Uterus (tissue), 4 donors: ENCODE measurements around the gene PTPRF. TPM values are rescaled to one million over a fixed set of nuclear protein-coding genes. Genes with fewer than 3 reads are reported as not detected.
A peak's percentile ranks its signal among the peaks of the same experiment; 100 is the strongest.

Source experiments
- DNase-seq, 2 donors: peaks; one replicate each; pipeline ENCODE4 v3.0.0-alpha.2; 2019 to 2020
- H3K27ac ChIP-seq, 2 donors: fragments of 200-600 bp; sonication (generic); 1 replicate in 1 of 2; 2 replicates in 1 of 2; pipeline ENCODE4 v1.5.1; 2016 to 2018
- H3K27me3 ChIP-seq, 2 donors: fragments of 200-600 bp; sonication (generic); one replicate each; pipeline ENCODE4 v1.5.1; 2018 to 2019; ENCODE audit warnings: control low read depth in 1 of 2
- H3K36me3 ChIP-seq, 2 donors: fragments of 200-600 bp; sonication (generic); one replicate each; pipeline ENCODE4 v1.5.1; 2019; ENCODE audit warnings: control low read depth in 1 of 2
- H3K4me1 ChIP-seq, 2 donors: fragments of 200-600 bp; sonication (generic); one replicate each; pipeline ENCODE4 v1.5.1; 2018 to 2019; ENCODE audit warnings: control low read depth in 1 of 2
- H3K4me3 ChIP-seq, 2 donors: fragments of 200-600 bp; sonication (generic); 1 replicate in 1 of 2; 2 replicates in 1 of 2; pipeline ENCODE4 v1.5.1; 2018 to 2019; ENCODE audit warnings: mild to moderate bottlenecking in 1 of 2
- H3K9me3 ChIP-seq, 2 donors: fragments of 200-600 bp; sonication (generic); one replicate each; pipeline ENCODE4 v1.5.1; 2019; ENCODE audit warnings: control low read depth in 1 of 2
- CTCF ChIP-seq, 4 experiments: fragments of 200-600 bp in 2 of 4; fragments of 450-650 bp in 2 of 4; sonication (generic) in 2 of 4; IDR thresholded peaks; one replicate each; pipeline ENCODE4 v1.5.1; 2016 to 2019; ENCODE audit warnings: antibody characterized with exemption in 4 of 4, mild to moderate bottlenecking in 2 of 4, moderate library complexity in 1 of 4
- POLR2A ChIP-seq, 2 donors: fragments of 450-650 bp; IDR thresholded peaks; one replicate each; pipeline ENCODE4 v1.6.1; 2016; ENCODE audit warnings: antibody characterized with exemption in 2 of 2, mild to moderate bottlenecking in 1 of 2, moderate library complexity in 1 of 2
- intact Hi-C: fragments of 100-400 bp; cut with DNase I; formaldehyde crosslinking; loops from one replicate; pipeline ENCODE4 v1.15.1; 2023; ENCODE audit warnings: low total_unique reads
- total RNA-seq, 4 donors: library from RNA; depleted of rRNA in 3 of 4; stranded (reverse); fragments of >200 nt in 3 of 4; gene quantifications; one replicate each; pipeline versions ENCODE4 v1.1.0 to v1.2.4, GENCODE V29; 2014 to 2023
- donor health status: DM: yes; HTN: yes; CAD: no.

The PTPRF gene
- total RNA-seq, 4 donors from 2014 or later, result 24.7 to 172 (median 124) TPM

- TF ChIP-seq POLR2A (IDR thresholded peaks at IDR 0.05) (no peak), CTCF (IDR thresholded peaks at IDR 0.05) (no peak)
- H3K9me3 ChIP-seq, result no peaks in the 10 kb centered on the region
- H3K36me3 ChIP-seq, result no peaks in the 10 kb centered on the region
- no peaks in the 10 kb centered on the region for H3K27me3 ChIP-seq
- H3K4me1 ChIP-seq, result peaks cover 1 to 15% of the 10 kb centered on the region in 2 donors
- H3K27ac ChIP-seq, result peak overlapping the region in 1 of 2 donors; percentile 4
- no peak for DNase-seq
- no peak overlapping the region for H3K4me3 ChIP-seq
- intact Hi-C loops, result no loop called here
Observed at GRCh38 chr1:43537423-43538142, 6.9 kb downstream of the PTPRF start.

GRCh38 chr1:43538143-43538487 is 7.4 kb downstream of the PTPRF start:
- Histone ChIP-seq H3K4me1 (peaks cover 7 to 15% of the 10 kb centered on the region in 2 donors), H3K27ac (no peak overlapping the region), H3K36me3 (no peaks in the 10 kb centered on the region), H3K4me3 (no peak overlapping the region), H3K9me3 (no peaks in the 10 kb centered on the region), H3K27me3 (no peaks in the 10 kb centered on the region)
- TF ChIP-seq POLR2A (IDR thresholded peaks at IDR 0.05) (no peak), CTCF (IDR thresholded peaks at IDR 0.05) (no peak)
- DNase-seq, result no peak
- intact Hi-C loops, result no loop called here

GRCh38 chr1:43538969-43539368 is 8.3 kb downstream of the PTPRF start:
- Histone ChIP-seq H3K36me3 (no peaks in the 10 kb centered on the region), H3K9me3 (no peaks in the 10 kb centered on the region), H3K27me3 (no peaks in the 10 kb centered on the region), H3K27ac (peak overlapping the region in 1 of 2 donors; percentile 72), H3K4me3 (no peak overlapping the region), H3K4me1 (peaks cover 9 to 15% of the 10 kb centered on the region in 2 donors)
- intact Hi-C loops, result no loop called here
- no peak for DNase-seq
- TF ChIP-seq CTCF (IDR thresholded peaks at IDR 0.05), result no peak
- TF ChIP-seq POLR2A (IDR thresholded peaks at IDR 0.05), result no peak

GRCh38 chr1:43539726-43540434 is 9.2 kb downstream of the PTPRF start:
- Histone ChIP-seq H3K9me3 (no peaks in the 10 kb centered on the region), H3K36me3 (no peaks in the 10 kb centered on the region), H3K4me1 (peaks cover 9 to 15% of the 10 kb centered on the region in 2 donors), H3K4me3 (no peak overlapping the region), H3K27ac (peak overlapping the region; percentile 72 to 82), H3K27me3 (no peaks in the 10 kb centered on the region)
- intact Hi-C loops, result no loop called here
- no peak for DNase-seq
- TF ChIP-seq CTCF (IDR thresholded peaks at IDR 0.05) (no peak), POLR2A (IDR thresholded peaks at IDR 0.05) (no peak)

- Histone ChIP-seq H3K27ac (peak overlapping the region; percentile 72 to 82), H3K9me3 (no peaks in the 10 kb centered on the region), H3K27me3 (no peaks in the 10 kb centered on the region), H3K36me3 (no peaks in the 10 kb centered on the region), H3K4me3 (no peak overlapping the region), H3K4me1 (peaks cover 9 to 15% of the 10 kb centered on the region in 2 donors)
- intact Hi-C loops, result no loop called here
- TF ChIP-seq CTCF (IDR thresholded peaks at IDR 0.05) (peak in 1 of 4 experiments; percentile 3), POLR2A (IDR thresholded peaks at IDR 0.05) (no peak)
- peak; percentile 82 to 85 for DNase-seq
Observed at GRCh38 chr1:43540653-43541071, 10.0 kb downstream of the PTPRF start.
